Glutamatergic neuron (in vitro differentiated cells): ENCODE results near the gene PRDM1. TPM values are rescaled to one million over a fixed set of nuclear protein-coding genes. Genes with fewer than 3 reads are reported as not detected.
"Not testable (repeated sequence)": the region's sequence is repeated elsewhere in the genome, so short reads cannot be mapped to it uniquely, and the experiment has no call there.

Source experiments
- DNase-seq: peaks from one replicate; pipeline ENCODE4 v3.0.0; 2022
- H3K27ac Mint-ChIP-seq: one replicate; pipeline ENCODE4 v1.8.0; 2020; ENCODE audit warnings: mild to moderate bottlenecking, mixed read lengths, inconsistent platforms; ENCODE audit not compliant: unreplicated experiment
- H3K27me3 Mint-ChIP-seq: one replicate; pipeline ENCODE4 v1.8.0; 2020; ENCODE audit warnings: mild to moderate bottlenecking, moderate library complexity, mixed read lengths, inconsistent platforms; ENCODE audit not compliant: unreplicated experiment
- H3K36me3 Mint-ChIP-seq: one replicate; pipeline ENCODE4 v1.8.0; 2020; ENCODE audit warnings: mild to moderate bottlenecking, mixed read lengths, inconsistent platforms; ENCODE audit not compliant: unreplicated experiment
- H3K4me1 Mint-ChIP-seq: one replicate; pipeline ENCODE4 v1.8.0; 2020; ENCODE audit warnings: mild to moderate bottlenecking, low read depth, mixed read lengths, inconsistent platforms; ENCODE audit not compliant: unreplicated experiment
- H3K4me3 Mint-ChIP-seq: one replicate; pipeline ENCODE4 v1.8.0; 2020; ENCODE audit warnings: mild to moderate bottlenecking, mixed read lengths, inconsistent platforms; ENCODE audit not compliant: unreplicated experiment
- H3K9me3 Mint-ChIP-seq: one replicate; pipeline ENCODE4 v1.8.0; 2020; ENCODE audit warnings: mild to moderate bottlenecking, moderate library complexity, mixed read lengths, inconsistent platforms; ENCODE audit not compliant: unreplicated experiment
- CTCF ChIP-seq: fragments of 200-600 bp; sonication (generic); IDR thresholded peaks from one replicate; pipeline ENCODE4 v1.5.0; 2021; ENCODE audit not compliant: partially characterized antibody, unreplicated experiment
- total RNA-seq: library from RNA; stranded (reverse); fragmentation: NEBNext Ultra II Directional; extraction: Animal tissue kit (Norgen Biotek cat#: 25700); gene quantifications from one replicate; pipeline ENCODE4 v1.2.1, GENCODE V29; 2021; ENCODE audit not compliant: unreplicated experiment

PRDM1 gene
- total RNA-seq, 1 donor from 2014 or later: not detected

GRCh38 chr6:106145741-106146227 lies 59.6 kb downstream of the PRDM1 start:
- H3K4me1 Mint-ChIP-seq: no peaks in the 10 kb centered on the region
- no peak for DNase-seq
- no peaks in the 10 kb centered on the region for H3K9me3 Mint-ChIP-seq
- no peak for TF ChIP-seq CTCF
- H3K27me3 Mint-ChIP-seq: peaks cover 3% of the 10 kb centered on the region
- no peak overlapping the region for H3K4me3 Mint-ChIP-seq
- no peaks in the 10 kb centered on the region for H3K36me3 Mint-ChIP-seq
- H3K27ac Mint-ChIP-seq: no peak overlapping the region

GRCh38 chr6:106146852-106147351 lies 60.8 kb downstream of the PRDM1 start:
- Mint-ChIP-seq H3K27ac (no peak overlapping the region), H3K36me3 (no peaks in the 10 kb centered on the region), H3K4me1 (no peaks in the 10 kb centered on the region)

GRCh38 chr6:106147476-106147875 lies 61.3 kb downstream of the PRDM1 start:
- Mint-ChIP-seq H3K9me3 (no peaks in the 10 kb centered on the region), H3K27me3 (peaks cover 3% of the 10 kb centered on the region), H3K4me3 (no peak overlapping the region), H3K27ac (no peak overlapping the region), H3K4me1 (no peaks in the 10 kb centered on the region), H3K36me3 (no peaks in the 10 kb centered on the region)
- TF ChIP-seq CTCF: no peak
- DNase-seq: no peak

More at GRCh38 chr6:106146852-106147351, 60.8 kb downstream of the PRDM1 start:
- Mint-ChIP-seq H3K4me3 (no peak overlapping the region), H3K27me3 (peaks cover 3% of the 10 kb centered on the region), H3K9me3 (no peaks in the 10 kb centered on the region)
- DNase-seq: no peak
- TF ChIP-seq CTCF: no peak

GRCh38 chr6:106149472-106150069 lies 63.4 kb downstream of the PRDM1 start:
- Mint-ChIP-seq H3K9me3 (no peaks in the 10 kb centered on the region), H3K27me3 (peaks cover 3% of the 10 kb centered on the region), H3K27ac (no peak overlapping the region), H3K4me3 (no peak overlapping the region), H3K36me3 (no peaks in the 10 kb centered on the region), H3K4me1 (no peaks in the 10 kb centered on the region)
- no peak for TF ChIP-seq CTCF
- DNase-seq: no peak

- H3K4me3 Mint-ChIP-seq, H3K4me1 Mint-ChIP-seq, DNase-seq, H3K36me3 Mint-ChIP-seq, H3K9me3 Mint-ChIP-seq, H3K27me3 Mint-ChIP-seq, H3K27ac Mint-ChIP-seq: not testable (repeated sequence)
Observed at GRCh38 chr6:106152476-106152875, 66.3 kb downstream of the PRDM1 start.
